Stimulated activated CD4-positive, alpha-beta T cell treated with anti-CD3 and anti-CD28 coated beads, Interleukin-1b, Interleukin-23, amount 100 ng/mL, for 24 hours (primary cell): Measurements from ENCODE around the gene SDCBP2.

Source experiments
- DNase-seq, 4 experiments: peaks; one replicate each; pipeline ENCODE4 v3.0.0-alpha.2; 2020; ENCODE audit warnings: low read depth in 4 of 4, low spot score in 1 of 4

Gene SDCBP2

DNA sequence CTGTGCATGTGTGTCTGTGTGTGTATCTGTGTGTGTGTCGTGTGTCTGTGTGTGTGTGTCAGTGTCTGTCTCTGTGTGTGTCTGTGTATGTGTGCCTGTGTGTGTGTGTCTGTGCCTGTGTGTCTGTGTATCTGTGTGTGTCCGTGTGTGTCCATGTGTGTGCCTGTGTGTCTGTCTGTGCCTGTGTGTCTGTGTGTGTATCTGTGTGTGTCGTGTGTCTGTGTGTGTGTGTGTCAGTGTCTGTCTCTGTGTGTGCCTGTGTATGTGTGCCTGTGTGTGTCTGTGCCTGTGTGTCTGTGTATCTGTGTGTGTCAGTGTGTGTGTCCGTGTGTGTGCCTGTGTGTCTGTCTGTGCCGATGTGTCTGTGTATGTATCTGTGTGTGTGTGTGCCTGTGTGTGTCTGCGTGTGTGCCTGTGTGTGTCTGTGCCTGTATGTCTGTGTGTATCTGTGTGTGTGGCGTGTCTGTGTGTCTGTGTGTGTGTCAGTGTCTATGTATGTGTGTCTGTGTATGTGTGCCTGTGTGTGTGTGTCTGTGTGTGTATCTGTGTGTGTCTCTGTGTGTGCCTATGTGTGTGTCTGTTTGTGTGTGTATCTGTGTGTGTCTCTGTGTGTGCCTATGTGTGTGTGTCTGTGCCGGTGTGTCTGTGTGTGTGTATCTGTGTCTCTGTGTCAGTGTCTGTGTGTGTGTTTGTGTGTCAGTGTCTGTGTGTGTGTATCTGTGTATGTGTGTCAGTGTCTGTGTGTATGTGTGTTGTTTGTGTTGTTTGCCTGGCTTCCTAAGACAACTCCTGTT lies 51.2 kb downstream of the SDCBP2 start:
- DNase-seq = no peak

DNA sequence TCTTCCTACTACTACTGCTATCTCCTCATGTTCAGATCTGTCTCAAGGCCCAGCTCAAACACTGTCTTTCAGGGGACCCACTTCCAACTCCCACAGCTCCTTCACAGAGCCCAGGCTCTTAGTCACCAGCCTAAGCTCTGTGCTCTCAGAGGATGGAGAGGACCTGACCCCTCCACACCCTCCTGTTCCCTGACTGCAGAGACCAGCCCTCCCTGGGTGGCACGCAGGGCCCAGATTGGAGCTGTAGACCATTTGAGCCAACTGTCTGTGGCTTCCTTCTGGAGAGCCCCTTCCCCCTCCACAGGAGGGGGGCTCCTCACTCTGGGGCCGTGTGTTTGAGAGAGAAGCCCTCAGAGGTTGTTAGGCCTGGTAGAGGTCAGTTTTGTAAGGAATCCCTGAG lies 53.0 kb downstream of the SDCBP2 start:
- DNase-seq = no peak

DNA sequence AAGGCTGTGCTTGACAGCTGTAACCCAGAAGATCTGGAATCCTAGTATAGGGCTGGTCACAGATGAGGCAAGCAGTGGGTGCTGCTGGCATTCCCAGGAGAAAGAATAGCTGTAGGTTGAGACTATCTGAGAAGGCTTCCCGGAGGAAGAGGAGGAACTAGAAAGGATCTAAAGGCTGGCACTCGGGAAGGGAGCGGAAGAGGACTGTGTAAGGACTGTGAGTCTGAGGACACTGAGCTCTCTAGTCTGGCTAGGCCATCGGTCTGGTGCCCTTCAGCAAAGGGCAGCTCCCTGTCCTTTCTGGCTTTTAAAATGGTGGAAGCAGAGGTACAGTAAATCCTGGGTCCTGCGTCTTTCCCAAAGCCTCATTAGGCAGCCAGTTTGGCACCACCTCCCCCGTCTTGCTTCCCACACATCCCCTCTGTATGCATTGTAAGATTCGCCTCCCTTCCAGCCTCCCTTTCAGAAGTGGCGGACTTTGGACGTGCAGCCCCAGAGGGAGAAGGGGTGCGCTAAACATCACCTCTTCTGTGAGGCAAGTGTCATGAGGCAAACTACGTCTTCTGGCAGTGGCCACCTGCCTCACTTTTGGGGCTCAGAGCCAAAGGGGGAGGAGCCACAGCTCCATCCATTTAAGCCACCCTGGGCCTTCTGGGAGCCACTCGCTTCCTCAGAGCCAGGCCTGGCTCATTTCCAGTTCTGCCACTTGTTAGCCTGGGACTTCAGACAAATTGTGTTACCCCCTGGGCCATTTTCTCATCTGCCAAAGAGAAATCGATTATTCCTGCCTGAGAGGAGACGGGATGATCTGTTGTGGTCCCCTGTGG lies 54.2 kb downstream of the SDCBP2 start:
- no peak for DNase-seq

DNA sequence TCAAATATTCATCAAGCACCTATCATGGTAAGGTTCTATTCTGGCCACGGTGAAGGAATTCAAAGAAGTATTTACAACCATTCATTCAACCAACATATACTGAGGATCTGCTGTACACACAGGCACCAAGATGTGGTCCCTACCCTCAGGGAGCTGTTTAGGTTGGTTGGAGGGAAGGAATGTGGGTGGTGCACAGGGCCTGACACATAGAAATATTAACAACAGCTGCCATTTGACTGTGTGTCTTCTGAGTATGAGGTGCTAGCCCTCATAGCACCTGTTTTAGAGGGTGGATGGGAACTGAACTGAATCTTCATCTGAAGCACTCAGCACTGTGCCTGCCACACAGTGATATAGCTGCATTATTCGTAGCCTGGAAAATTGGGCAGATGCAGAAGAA lies 55.6 kb downstream of the SDCBP2 start:
- no peak for DNase-seq

DNA sequence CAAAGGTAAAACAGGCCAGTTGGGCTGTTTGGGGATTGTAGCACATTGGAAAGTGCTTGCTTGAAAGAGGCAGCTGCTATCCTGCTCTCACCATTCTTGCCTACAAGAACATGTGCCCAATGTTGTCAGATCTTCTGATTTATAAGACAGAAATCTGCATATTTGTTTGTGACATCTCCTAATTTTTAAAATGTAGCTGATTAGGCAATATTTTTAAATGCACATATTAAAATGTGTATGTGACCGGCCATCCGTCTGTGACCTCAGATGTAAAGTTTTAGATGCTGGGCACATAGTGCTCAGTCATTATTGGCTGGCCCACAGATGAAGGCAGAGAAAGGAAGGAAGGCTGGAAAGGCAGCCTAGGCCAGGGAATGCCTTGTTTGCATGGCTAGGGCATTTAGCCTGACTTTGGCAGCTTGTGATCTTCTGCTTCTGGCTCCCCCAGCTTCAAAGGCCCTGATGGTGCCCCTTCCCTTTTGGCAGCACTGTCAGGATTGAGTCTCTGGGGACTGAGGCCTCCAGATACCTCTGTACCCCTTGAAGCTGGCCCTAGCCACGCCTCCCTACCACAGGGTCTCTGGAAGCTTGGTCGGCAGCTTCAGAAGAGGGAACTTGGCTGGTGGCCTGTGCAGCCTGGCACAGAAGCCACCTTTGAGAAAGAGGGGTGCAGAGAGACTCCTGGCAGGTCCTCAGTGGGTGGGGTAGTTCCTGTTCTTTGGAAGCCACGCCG lies 56.4 kb downstream of the SDCBP2 start:
- DNase-seq = no peak

DNA sequence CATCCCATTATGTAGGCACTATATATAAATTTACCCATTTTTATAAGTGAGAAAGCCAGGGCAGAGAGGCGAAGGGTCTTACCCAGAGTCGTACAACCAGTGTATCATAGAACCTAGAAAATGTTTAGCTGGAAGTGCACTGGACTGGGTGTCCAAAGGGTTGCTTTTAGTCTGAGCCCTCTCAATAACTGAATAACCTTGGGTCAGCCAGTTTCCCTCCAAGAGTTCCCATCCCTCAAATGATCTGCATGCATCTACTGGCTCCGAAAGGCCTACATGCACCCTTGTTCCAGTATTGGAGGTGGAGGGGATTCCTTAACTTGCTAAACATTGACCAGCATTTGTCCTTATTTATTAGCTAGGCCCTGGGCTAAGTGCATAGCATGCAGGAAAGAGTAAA lies 59.1 kb downstream of the SDCBP2 start:
- DNase-seq = no peak

DNA sequence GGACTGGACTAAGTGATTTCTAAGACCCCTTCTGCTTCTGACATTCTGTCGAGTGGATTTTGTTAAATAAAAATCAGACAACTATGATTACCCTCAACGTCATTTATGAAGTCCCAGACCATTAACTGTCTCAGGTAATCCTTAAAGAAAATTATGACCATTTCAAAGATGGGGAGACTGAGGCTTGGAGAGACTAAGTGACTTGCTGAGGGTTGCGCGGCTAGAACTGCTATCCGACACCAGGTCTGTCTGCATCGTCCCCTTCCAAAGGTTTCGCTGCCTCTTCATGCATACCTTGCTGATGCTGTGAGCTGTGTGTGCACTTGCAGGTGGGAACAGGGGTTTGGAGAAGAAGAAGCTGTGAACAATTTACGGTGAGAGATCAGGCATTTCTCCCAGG lies 59.7 kb downstream of the SDCBP2 start:
- DNase-seq = no peak

DNA sequence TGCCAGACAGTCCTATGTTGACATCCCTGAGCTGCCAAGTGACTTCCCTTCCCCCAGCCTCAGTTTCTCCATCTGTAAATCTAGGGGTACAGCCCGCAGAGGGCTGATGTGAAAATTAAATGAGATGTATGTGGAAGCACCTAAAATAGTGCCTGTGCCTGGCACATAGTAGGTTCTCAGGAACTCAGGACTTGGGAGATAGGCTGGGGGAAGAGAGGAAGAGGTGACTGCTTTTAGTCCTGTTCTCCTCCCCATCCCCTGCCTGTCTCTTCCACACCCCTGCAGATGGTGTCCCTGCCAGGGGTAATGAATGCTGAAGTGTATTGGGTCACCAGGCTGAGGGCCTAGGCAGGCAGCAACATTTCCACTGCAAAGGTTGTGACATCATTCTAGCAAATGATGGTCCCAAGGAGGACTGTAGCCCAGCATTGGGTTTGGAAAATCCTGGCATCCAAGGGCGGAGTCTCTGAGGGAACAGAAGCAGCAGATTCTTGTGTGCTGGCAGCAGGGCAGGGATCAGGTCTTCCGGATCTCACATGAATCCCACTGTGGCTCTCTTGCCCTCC lies 61.0 kb downstream of the SDCBP2 start:
- no peak for DNase-seq

DNA sequence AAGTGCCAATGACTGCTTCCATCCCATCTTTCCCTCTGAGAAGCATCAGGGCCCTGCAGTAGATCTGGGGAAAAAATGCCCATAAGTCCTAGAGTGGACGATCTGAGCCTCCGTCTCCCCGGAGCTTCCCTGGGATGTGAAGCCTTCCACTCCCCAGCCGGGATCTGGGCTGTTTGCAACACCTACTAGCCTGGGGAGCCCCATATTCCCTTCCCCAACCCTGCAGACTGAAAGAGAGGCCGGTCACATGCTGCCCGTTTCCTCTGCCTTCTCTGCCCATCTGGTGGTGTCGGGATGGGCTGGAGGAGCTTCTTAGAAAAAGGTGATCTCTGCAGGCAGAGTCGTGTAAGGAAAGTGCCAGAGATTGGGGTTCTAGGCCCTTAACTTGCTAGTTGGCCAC lies 61.8 kb downstream of the SDCBP2 start:
- DNase-seq = no peak

DNA sequence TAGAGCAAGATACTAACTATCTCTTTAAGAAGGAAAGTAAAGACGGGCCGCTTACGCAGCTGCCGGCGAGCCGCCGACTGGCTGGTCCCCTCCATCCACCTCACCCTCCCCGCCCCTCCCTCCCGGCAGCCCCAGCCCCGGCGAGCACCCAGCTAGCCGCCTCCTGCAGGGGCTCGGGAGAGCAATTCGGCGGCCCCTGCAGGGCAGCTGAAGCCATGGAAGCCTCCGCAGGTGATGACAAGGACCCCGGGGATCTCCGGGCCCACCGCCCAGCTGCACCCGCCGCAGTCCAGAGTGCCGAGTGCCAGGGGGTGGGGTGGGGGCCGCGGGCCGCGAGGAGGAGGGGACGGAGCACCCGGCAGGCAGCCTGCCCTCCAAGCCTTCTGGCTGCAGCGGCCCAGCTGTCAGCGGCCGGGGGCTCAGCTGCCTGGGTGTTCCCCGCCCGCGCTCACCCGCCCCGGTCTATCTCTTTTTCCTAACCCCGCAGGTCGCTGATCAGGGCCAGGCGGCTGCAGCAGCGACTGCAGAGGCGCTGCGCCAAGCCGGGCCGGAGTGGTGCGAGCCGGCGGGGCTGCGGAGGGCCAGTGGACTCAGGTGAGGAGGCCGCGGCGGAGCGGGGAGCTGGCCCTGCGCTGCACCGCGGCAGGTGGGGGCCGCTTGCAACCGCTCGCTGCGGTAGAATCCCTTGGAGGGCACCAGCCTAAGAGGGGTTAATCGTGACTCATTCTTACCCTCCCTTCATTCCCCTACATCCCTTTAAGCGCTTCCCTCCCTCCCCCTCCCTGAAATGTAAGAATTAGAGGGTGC lies 62.6 kb downstream of the SDCBP2 start, which contains the start of gene SNPH:
SNPH (plus strand) TSS at position 128 of the 807 bp plus-strand sequence. CDS start 29,946 bp downstream, outside the sequence.
- peak; percentile 30 to 70 (median 50) for DNase-seq

DNA sequence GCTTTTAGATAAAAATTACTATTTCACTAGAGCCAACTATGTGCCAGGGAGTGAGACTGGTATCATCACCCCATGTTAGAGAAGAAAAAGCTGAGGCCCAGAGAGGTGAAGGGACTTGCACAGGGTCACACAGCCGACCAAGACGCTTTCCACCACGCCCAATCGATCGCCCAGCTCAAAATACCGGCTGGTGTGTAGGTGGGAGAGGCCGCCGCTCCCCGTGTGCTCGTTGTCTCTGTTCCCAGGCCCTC lies 63.1 kb downstream of the SDCBP2 start:
- DNase-seq = no peak

DNA sequence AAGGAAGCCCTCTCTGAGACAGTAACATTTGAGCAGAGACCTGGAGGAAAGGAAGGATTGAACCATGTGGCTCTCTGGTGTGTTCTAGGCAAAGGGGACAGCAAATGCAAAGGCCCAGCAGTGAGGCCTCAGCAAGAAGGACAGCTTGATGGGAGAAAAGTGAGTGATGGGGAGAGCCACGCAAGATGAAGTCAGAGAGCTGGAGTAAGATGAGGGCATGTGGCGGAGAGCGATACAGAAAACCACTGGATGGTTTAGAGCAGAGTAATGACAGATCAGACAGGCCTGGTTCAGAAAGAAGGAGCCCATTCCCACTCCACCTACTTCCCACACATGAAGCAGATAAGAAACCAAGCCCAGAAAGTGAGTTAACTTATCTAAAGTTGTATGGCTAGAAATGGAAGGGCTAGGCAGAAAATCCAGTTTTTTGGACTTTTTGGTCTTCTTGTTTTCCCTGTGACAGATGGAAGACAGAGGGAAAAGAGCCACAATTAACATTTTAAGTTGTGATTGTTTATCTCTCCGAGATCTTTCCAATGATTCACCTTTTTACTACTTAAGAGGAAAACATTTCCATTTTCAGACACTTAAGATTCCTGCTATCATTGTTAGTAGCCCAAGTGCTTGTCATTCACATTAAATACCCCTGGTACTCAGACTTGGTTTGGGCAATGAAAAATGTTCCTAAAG lies 63.6 kb downstream of the SDCBP2 start:
- DNase-seq = no peak

DNA sequence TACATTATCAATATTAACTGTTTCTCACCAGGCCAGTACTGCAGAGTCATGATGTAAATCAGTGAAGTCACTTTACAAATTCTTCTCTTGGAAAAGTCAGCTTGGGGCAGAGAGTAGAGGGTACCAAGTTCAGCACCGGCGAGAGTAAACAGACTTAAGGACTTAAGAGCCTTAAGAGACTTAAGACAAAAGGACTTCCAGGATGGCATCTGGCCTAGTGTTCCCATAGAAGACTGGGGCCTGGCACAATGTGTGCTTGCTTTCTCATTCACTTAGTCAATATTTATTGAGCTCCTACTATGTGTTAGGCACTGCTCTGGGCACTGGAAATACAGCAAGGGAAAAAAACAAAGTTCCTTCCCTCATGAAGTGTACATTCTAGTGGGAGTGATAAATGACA lies 64.2 kb downstream of the SDCBP2 start:
- DNase-seq = no peak

DNA sequence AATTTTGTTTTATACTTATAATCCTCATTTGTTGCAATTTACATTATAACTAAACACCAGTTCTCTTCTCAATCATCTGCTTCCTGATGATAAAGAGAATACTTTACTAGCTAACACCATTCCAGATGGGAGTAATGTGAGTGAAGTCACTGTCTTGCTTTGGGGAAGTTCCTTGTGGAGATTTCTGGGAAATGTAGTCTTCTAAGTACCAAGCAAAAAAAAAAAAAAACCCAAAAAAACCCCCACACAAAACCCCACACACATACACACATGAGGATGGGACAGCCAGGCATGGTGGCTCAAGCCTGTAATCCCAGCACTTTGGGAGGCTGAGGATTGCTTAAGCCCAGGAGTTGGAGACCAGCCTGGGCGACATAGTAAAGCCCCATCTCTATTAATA lies 65.1 kb downstream of the SDCBP2 start:
- DNase-seq = no peak
